Skeletal muscle tissue (tissue), 4 donors: ENCODE measurements around the gene BDP1. TPM values are rescaled to one million over a fixed set of nuclear protein-coding genes. Genes with fewer than 3 reads are reported as not detected.
A peak's percentile ranks its signal among the peaks of the same experiment; 100 is the strongest.
"Not testable (repeated sequence)": the region's sequence is repeated elsewhere in the genome, so short reads cannot be mapped to it uniquely, and the experiment has no call there.

ENCODE experiments used
- H3K27ac ChIP-seq: one replicate; pipeline ENCODE4 v1.7.0; 2013; ENCODE audit warnings: mild to moderate bottlenecking, low read depth, low read length, inconsistent platforms
- H3K27me3 ChIP-seq, 3 donors: one replicate each; pipeline ENCODE4 v1.7.0; 2013; ENCODE audit warnings: low read length in 3 of 3; ENCODE audit not compliant: control insufficient read depth in 3 of 3, insufficient read depth in 3 of 3
- H3K36me3 ChIP-seq, 3 donors: one replicate each; pipeline ENCODE4 v1.7.0; 2013; ENCODE audit warnings: low read length in 3 of 3; ENCODE audit not compliant: control insufficient read depth in 3 of 3, insufficient read depth in 3 of 3
- H3K4me1 ChIP-seq, 3 donors: one replicate each; pipeline ENCODE4 v1.7.0; 2013; ENCODE audit warnings: low read length in 3 of 3, mild to moderate bottlenecking in 3 of 3; ENCODE audit not compliant: control insufficient read depth in 3 of 3, insufficient read depth in 3 of 3
- H3K4me3 ChIP-seq, 3 donors: one replicate each; pipeline ENCODE4 v1.7.0; 2013; ENCODE audit warnings: low read length in 3 of 3
- H3K9ac ChIP-seq, 3 donors: one replicate each; pipeline ENCODE4 v1.7.0; 2013; ENCODE audit warnings: low read length in 3 of 3, mild to moderate bottlenecking in 3 of 3, moderate library complexity in 2 of 3, low read depth in 1 of 3
- H3K9me3 ChIP-seq, 3 donors: one replicate each; pipeline ENCODE4 v1.7.0; 2013; ENCODE audit warnings: low read length in 3 of 3; ENCODE audit not compliant: control insufficient read depth in 3 of 3
- total RNA-seq: library from RNA; depleted of rRNA; stranded (reverse); fragments of >200 nt; gene quantifications from one replicate; pipeline ENCODE4 v1.2.3, GENCODE V29; 2014
- donor health status: Osteomylitis.

The BDP1 gene
- total RNA-seq, 1 donor from 2014 or later, result 19.3 TPM

DNA sequence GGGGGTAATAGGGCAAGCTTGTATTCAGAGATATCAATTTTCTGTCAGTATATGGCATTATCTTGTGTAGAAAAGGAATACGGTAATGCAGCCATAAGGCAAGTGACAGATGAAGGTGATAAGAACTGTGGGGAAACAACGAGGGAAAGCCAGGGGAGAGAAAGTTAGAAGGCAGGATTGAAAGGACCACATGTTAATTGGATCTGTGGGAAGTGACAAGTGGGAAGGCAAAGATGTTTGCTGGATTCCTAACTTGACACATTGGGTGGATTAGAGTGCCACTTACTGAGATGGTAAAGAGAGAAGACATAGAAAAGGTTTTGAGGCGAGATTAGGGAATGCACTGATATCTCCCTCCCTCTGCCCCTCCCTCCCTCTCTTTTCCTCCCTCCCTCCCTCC, 20.6 kb upstream of the BDP1 start:
- H3K9ac ChIP-seq, H3K36me3 ChIP-seq, H3K4me1 ChIP-seq, H3K9me3 ChIP-seq, H3K27me3 ChIP-seq, H3K27ac ChIP-seq, H3K4me3 ChIP-seq: not testable (repeated sequence)

DNA sequence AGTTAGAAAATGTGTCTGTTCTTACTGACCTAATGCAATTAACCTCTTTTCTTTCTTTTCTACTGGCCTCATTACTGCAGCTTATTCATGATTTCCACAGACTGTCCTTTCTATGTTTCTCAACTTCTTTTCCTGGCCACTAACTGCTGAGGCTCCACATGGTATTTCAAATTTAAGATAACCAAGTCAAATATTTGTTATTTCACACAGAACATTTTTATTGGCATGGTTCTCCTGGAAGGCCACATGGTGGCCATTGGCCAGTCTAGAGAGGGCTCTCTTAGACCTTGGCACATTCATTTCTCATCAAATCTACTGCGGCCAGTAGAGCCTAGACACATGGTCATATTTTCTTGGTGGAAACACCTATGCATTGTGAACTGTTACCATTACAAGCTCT, 13.9 kb upstream of the BDP1 start:
- H3K9ac ChIP-seq, H3K27ac ChIP-seq, H3K4me3 ChIP-seq, H3K4me1 ChIP-seq, H3K27me3 ChIP-seq, H3K36me3 ChIP-seq, H3K9me3 ChIP-seq: not testable (repeated sequence)

DNA sequence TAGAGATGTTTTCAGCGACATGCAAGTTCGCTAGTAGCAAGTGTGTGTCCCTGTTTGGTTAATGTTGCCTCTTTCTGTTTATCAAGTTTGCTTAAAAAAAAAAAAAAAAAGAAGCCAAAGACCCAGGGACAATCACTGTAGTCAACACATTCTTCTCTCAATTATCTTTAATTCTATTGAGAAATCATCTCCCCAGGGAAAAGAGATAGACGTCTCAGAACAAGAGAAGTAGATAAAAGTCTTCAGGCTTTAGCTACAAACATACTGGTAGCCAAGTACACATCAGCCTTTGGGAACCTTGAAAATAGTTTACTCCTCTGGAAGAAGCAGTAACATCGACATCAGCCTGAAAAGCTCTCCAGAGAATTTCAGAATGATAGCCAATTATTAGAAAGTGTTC, 11.6 kb upstream of the BDP1 start:
- not testable (repeated sequence) for H3K27ac ChIP-seq, H3K27me3 ChIP-seq, H3K9me3 ChIP-seq, H3K4me3 ChIP-seq, H3K4me1 ChIP-seq, H3K9ac ChIP-seq, H3K36me3 ChIP-seq

DNA sequence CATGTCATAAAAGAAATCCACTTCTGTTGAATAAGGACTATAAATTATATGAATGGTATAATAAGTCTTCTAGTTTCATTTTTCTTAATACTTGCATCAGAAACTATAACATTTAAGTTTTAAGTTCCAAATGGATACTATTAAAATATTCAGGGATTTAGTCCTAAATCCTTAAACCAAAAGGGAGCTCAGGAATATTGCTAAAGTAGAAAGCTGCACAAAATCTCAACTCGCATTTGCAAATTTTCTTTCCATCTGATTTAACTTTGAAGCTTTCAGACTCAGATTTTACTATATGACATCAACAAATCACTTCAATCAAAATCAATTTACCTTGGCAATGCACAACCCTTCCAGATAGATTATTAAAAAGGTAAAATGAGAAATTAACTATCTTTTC, 10.4 kb upstream of the BDP1 start:
- H3K27ac ChIP-seq, H3K9ac ChIP-seq, H3K36me3 ChIP-seq, H3K4me3 ChIP-seq, H3K27me3 ChIP-seq, H3K9me3 ChIP-seq, H3K4me1 ChIP-seq: not testable (repeated sequence)

DNA sequence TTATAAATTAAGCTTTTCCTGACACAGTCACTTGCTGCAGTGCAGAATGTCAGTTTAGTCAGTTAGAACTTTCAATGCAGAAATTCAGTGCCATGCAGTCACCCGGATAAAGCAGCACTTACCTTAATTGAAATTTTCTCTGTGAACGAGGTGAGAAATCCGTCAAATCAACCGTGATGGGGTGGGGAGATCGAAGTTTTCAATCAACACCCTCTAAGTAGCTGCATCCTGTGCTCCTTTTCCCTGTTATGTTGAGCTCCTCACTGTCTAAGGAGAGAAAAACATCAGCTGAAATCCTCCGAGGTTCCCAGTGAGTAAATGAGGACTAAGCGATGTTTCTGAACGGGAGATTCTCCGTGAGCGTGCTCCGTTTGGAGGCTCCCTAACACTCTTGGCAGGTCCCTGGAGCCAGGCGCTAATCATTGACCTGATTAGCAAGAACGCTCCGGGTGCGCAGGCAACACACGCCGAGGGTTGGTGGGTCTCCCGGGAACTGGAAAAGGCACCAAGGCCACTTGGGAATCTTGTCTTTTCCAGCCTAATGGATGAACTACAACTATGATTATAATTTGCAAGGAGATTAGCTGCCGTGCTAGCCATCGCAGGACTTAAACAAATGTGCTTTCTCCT, 9.8 kb upstream of the BDP1 start:
- not testable (repeated sequence) for H3K4me1 ChIP-seq, H3K9me3 ChIP-seq, H3K4me3 ChIP-seq, H3K27ac ChIP-seq, H3K9ac ChIP-seq, H3K36me3 ChIP-seq
- H3K27me3 ChIP-seq, result peaks cover 7 to 12% (median 7%) of the 10 kb centered on the region in 3 donors

DNA sequence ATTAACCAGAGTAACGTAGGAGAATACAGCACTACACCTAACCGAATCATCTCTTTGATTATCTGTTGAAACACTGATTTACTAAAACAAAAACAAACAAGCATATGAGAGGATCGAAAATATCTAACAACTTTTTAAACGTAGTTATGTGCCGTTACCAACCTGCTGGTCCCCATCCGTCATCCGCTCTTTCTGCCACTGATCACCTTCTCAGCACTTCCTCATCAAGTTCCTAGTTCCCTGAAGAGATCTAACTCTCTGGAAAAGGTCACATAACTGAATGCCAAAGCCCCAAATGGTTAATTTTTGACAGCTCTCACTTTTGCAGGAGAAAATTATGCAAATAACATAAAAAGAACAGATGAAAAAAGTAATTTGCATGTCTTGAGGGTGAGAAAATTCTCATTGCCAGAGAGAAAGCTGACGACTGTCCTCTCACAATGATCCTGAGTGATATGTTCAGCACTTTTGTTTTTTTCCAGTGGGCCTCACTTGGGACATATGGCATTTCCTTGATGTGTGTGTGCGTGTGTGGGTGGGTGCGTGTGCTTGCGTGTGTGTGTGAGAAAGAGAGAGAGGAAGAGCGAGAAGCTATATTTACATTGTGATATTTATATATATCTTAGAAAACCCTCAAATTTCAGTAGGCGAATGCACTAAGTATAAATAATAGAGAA, 8.8 kb upstream of the BDP1 start:
- peaks cover 7 to 14% (median 10%) of the 10 kb centered on the region in 3 donors for H3K27me3 ChIP-seq
- H3K36me3 ChIP-seq, H3K4me1 ChIP-seq, H3K4me3 ChIP-seq, H3K9me3 ChIP-seq, H3K27ac ChIP-seq, H3K9ac ChIP-seq: not testable (repeated sequence)

DNA sequence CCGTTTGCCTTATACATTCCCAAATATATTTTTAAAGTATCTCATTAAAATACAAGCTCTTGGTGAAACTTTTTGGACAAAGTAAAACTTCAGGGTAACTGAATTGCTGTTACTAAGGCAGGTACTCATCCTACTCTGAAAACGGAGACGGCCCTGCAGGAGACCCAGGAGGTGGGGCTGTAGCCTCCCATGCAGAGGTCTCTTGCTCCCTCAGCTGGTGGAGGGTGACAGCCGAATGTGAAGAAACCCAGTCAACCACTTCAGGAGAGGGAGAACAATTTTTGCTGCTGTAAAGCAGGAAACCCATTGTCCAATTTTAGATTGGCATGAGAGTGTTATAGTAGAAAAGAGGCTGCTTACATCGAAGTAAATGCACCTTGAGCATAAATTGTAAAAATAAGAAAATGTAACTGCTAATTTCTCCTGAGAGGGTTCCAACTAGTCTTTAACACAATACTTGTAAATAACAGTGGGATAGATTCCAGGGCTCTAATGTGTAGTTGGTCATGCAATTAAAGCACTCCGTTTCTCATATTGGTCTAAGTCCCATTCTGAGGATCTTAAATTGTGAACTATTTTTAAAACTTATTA, 8.1 kb upstream of the BDP1 start:
- H3K4me1 ChIP-seq, H3K36me3 ChIP-seq, H3K4me3 ChIP-seq, H3K27ac ChIP-seq, H3K9me3 ChIP-seq, H3K9ac ChIP-seq: not testable (repeated sequence)
- peaks cover 7 to 18% (median 10%) of the 10 kb centered on the region in 3 donors for H3K27me3 ChIP-seq

DNA sequence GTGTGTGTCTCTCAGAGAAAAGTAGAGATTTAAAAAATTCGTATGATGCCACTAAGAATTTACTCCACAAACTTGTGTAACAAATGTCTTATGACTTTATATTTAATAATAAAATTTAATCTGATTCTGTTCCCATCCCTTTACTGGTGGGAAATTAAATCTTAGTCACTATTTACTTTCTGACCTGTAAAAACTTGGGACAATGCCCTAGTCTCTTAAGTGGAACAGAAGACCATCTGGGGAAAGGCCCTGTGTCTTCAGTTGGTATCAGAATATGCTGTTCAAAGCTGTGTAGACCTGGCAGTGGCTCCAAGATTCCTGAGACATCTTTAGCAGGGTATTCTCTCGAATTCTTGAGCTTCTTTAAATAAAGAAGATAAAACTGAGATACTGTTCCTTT, 2.6 kb upstream of the BDP1 start:
- Histone ChIP-seq H3K4me1 (peaks cover 7 to 16% (median 16%) of the 10 kb centered on the region in 3 donors), H3K4me3 (no peak overlapping the region), H3K36me3 (no peaks in the 10 kb centered on the region), H3K9me3 (no peaks in the 10 kb centered on the region), H3K9ac (no peak overlapping the region), H3K27me3 (peaks cover 0 to 10% (median 7%) of the 10 kb centered on the region in 3 donors), H3K27ac (no peak overlapping the region)

DNA sequence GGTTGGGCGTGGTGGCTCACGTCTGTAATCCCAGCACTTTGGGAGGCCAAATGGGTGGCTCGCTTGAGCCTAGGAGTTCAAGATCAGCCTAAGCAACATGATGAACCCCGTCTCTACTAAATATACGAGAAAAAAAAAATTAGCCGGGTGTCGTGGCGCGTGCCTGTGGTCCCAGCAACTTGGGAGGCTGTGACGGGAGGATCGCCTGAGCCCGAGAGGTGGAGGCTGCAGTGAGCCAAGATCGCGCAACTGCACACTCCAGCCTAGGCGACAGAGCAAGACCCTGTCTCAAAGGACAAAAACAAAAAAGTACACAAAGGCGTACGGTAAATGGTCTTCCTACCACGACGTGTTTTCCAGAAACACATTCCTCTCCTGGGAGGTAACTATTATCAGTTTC, 538 bp upstream of the BDP1 start:
- Histone ChIP-seq H3K4me1 (peaks cover 7 to 16% (median 16%) of the 10 kb centered on the region in 3 donors), H3K27ac (peak overlapping the region; percentile 86), H3K4me3 (peak overlapping the region; percentile 87 to 99 (median 91)), H3K9me3 (no peaks in the 10 kb centered on the region), H3K36me3 (peaks cover 0 to 9% (median 8%) of the 10 kb centered on the region in 3 donors), H3K9ac (peak overlapping the region; percentile 90 to 96 (median 91)), H3K27me3 (peaks cover 0 to 10% (median 7%) of the 10 kb centered on the region in 3 donors)

DNA sequence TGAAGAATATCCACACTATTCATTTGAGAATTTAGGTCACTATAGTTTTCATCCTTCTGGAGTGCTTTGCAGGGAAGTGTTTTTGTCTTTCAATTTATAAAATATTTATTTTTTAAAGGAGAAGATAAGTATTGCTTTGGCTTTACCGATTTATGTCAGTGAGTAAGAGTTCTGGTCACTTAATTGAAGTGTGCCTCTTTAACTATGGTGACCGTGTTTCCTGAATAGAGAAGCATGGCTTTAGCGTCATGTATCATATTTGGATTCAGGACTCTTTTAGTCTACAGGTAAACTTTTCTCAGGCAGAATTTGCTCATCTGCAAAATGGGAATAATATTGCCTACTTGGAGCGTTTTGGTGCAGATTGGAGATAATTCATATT, 902 bp downstream of the BDP1 start:
- Histone ChIP-seq H3K4me1 (peaks cover 7 to 16% (median 16%) of the 10 kb centered on the region in 3 donors), H3K27ac (peak overlapping the region; percentile 86), H3K9me3 (no peaks in the 10 kb centered on the region), H3K27me3 (peaks cover 0 to 3% (median 0%) of the 10 kb centered on the region in 3 donors), H3K9ac (peak overlapping the region; percentile 90 to 96 (median 91)), H3K36me3 (peaks cover 6 to 14% (median 9%) of the 10 kb centered on the region in 3 donors), H3K4me3 (peak overlapping the region; percentile 87 to 99 (median 91))
